ENCODE data around the gene IRX6. TPM values are rescaled to one million over a fixed set of nuclear protein-coding genes. Genes with fewer than 3 reads are reported as not detected.

IRX6 gene
- total RNA-seq, 2 donors from 2014 or later = 0.27 to 0.28 TPM

GRCh38 chr16:55330781-55331647 is 7.0 kb downstream of the IRX6 start:
- H3K4me1 ChIP-seq (replicated peaks) = no peaks in the 10 kb centered on the region
- no peak for DNase-seq (ENCODE audit: low spot score)
- H3K4me3 ChIP-seq = no peak overlapping the region
- H3K9me3 ChIP-seq = no peaks in the 10 kb centered on the region
- no peaks in the 10 kb centered on the region for H3K36me3 ChIP-seq
- no peak overlapping the region for H3K27ac ChIP-seq
- TF ChIP-seq POLR2A (IDR thresholded peaks at IDR 0.05) (no peak), CTCF (IDR thresholded peaks at IDR 0.05) (no peak), POLR2AphosphoS5 (IDR thresholded peaks at IDR 0.05) (no peak)
- intact Hi-C loops (cut with DNase I) = no loop called here
- 47% methylated on average over 53 of the region's 53 CpGs for WGBS
- H3K27me3 ChIP-seq (replicated peaks; ENCODE audit: insufficient read depth) = peaks cover 3% of the 10 kb centered on the region

GRCh38 chr16:55331648-55332185 is 7.7 kb downstream of the IRX6 start:
- Histone ChIP-seq H3K36me3 (no peaks in the 10 kb centered on the region), H3K4me3 (no peak overlapping the region), H3K4me1 (replicated peaks) (no peaks in the 10 kb centered on the region), H3K9me3 (no peaks in the 10 kb centered on the region), H3K27me3 (replicated peaks; ENCODE audit: insufficient read depth) (peaks cover 3% of the 10 kb centered on the region), H3K27ac (no peak overlapping the region)
- DNase-seq (ENCODE audit: low spot score) = no peak
- 49% methylated on average over 28 of the region's 28 CpGs for whole genome bisulfite sequencing
- TF ChIP-seq POLR2AphosphoS5 (IDR thresholded peaks at IDR 0.05) (no peak), CTCF (IDR thresholded peaks at IDR 0.05) (no peak), POLR2A (IDR thresholded peaks at IDR 0.05) (no peak)
- intact Hi-C loops (cut with DNase I) = no loop called here

- no peak for TF ChIP-seq POLR2A (IDR thresholded peaks at IDR 0.05)
- no peak for TF ChIP-seq POLR2AphosphoS5 (IDR thresholded peaks at IDR 0.05)
- no peak for TF ChIP-seq CTCF (IDR thresholded peaks at IDR 0.05)
- H3K27ac ChIP-seq = no peak overlapping the region
- no peak for DNase-seq (ENCODE audit: low spot score)
- peaks cover 2% of the 10 kb centered on the region for H3K27me3 ChIP-seq (replicated peaks; ENCODE audit: insufficient read depth)
- no peaks in the 10 kb centered on the region for H3K4me1 ChIP-seq (replicated peaks)
- H3K9me3 ChIP-seq = no peaks in the 10 kb centered on the region
- H3K4me3 ChIP-seq = no peak overlapping the region
- intact Hi-C loops (cut with DNase I) = no loop called here
- 72% methylated on average over 2 of the region's 2 CpGs for WGBS
- H3K36me3 ChIP-seq = no peaks in the 10 kb centered on the region
Measured at GRCh38 chr16:55333684-55334083, 9.7 kb downstream of the IRX6 start.

GRCh38 chr16:55338646-55339045 is 14.6 kb downstream of the IRX6 start:
- no peak for DNase-seq (ENCODE audit: low spot score)
- WGBS = 65% methylated on average over 5 of the region's 5 CpGs
- H3K9me3 ChIP-seq = no peaks in the 10 kb centered on the region
- H3K27me3 ChIP-seq (replicated peaks; ENCODE audit: insufficient read depth) = no peaks in the 10 kb centered on the region
- no peak overlapping the region for H3K4me3 ChIP-seq
- H3K36me3 ChIP-seq = no peaks in the 10 kb centered on the region
- TF ChIP-seq CTCF (IDR thresholded peaks at IDR 0.05) (no peak), POLR2AphosphoS5 (IDR thresholded peaks at IDR 0.05) (no peak), POLR2A (IDR thresholded peaks at IDR 0.05) (no peak)
- no peaks in the 10 kb centered on the region for H3K4me1 ChIP-seq (replicated peaks)
- H3K27ac ChIP-seq = no peak overlapping the region
- intact Hi-C loops (cut with DNase I) = no loop called here

GRCh38 chr16:55340445-55340844 is 16.4 kb downstream of the IRX6 start:
- intact Hi-C loops (cut with DNase I) = no loop called here
- WGBS = 91% methylated on average over 1 of the region's 1 CpG
- Histone ChIP-seq H3K4me3 (no peak overlapping the region), H3K9me3 (no peaks in the 10 kb centered on the region), H3K27ac (no peak overlapping the region), H3K36me3 (no peaks in the 10 kb centered on the region), H3K27me3 (replicated peaks; ENCODE audit: insufficient read depth) (no peaks in the 10 kb centered on the region), H3K4me1 (replicated peaks) (no peaks in the 10 kb centered on the region)
- DNase-seq (ENCODE audit: low spot score) = no peak
- TF ChIP-seq POLR2A (IDR thresholded peaks at IDR 0.05) = no peak
- no peak for TF ChIP-seq POLR2AphosphoS5 (IDR thresholded peaks at IDR 0.05)
- no peak for TF ChIP-seq CTCF (IDR thresholded peaks at IDR 0.05)
